SH-SY5Y (cell line): ENCODE results near the gene INPP5A.

Source experiments
- GATA2 ChIP-seq: IDR thresholded peaks from 2 replicates; pipeline ENCODE4 v1.6.1; 2011; ENCODE audit warnings: mild to moderate bottlenecking, low read depth, low read length
- GATA3 ChIP-seq: IDR thresholded peaks from 2 replicates; pipeline ENCODE4 v1.6.1; 2011; ENCODE audit warnings: low read depth, mild to moderate bottlenecking, low read length, moderate library complexity

GRCh38 chr10:132709471-132709951 is 171.9 kb downstream of the INPP5A start:
- TF ChIP-seq GATA2 (no peak), GATA3 (no peak)
